Ascending aorta (tissue), 2 donors: ENCODE data around the gene GPC5. TPM values are rescaled to one million over a fixed set of nuclear protein-coding genes. Genes with fewer than 3 reads are reported as not detected.

ENCODE experiments used
- DNase-seq, 2 donors: peaks; one replicate each; pipeline ENCODE4 v3.0.0-alpha.2; 2019; ENCODE audit warnings: low spot score in 2 of 2
- H3K27ac ChIP-seq, 2 donors: fragments of 200-600 bp; sonication (generic); one replicate each; pipeline ENCODE4 v1.5.1; 2016 to 2017; ENCODE audit warnings: mild to moderate bottlenecking in 1 of 2
- H3K27me3 ChIP-seq: fragments of 200-600 bp; sonication (generic); one replicate; pipeline ENCODE4 v1.5.1; 2017
- H3K36me3 ChIP-seq, 2 donors: fragments of 200-600 bp; sonication (generic); one replicate each; pipeline ENCODE4 v1.5.1; 2016
- H3K4me1 ChIP-seq, 2 donors: fragments of 200-600 bp; sonication (generic); one replicate each; pipeline ENCODE4 v1.5.1; 2016 to 2017; ENCODE audit warnings: mild to moderate bottlenecking in 1 of 2
- H3K4me3 ChIP-seq, 2 donors: fragments of 200-600 bp; sonication (generic); one replicate each; pipeline ENCODE4 v1.5.1; 2016 to 2017; ENCODE audit warnings: mild to moderate bottlenecking in 1 of 2
- H3K9me3 ChIP-seq, 2 donors: fragments of 200-600 bp; sonication (generic); one replicate each; pipeline ENCODE4 v1.5.1; 2016
- intact Hi-C: fragments of 100-400 bp; cut with DNase I; formaldehyde crosslinking; loops from one replicate; pipeline ENCODE4 v1.15.1; 2023
- total RNA-seq: library from RNA; depleted of rRNA; stranded (reverse); fragments of >200 nt; gene quantifications from one replicate; pipeline ENCODE4 v1.1.0, GENCODE V29; 2016
- TF ChIP-seq, protein P1 (sequence below), 3 experiments: fragments of 200-600 bp in 2 of 3; fragments of 450-650 bp in 1 of 3; sonication (generic) in 2 of 3; IDR thresholded peaks; one replicate each; pipeline ENCODE4 v1.5.1; 2016 to 2019; ENCODE audit warnings: antibody characterized with exemption in 3 of 3, mild to moderate bottlenecking in 1 of 3, moderate library complexity in 1 of 3

Gene GPC5
- total RNA-seq, 1 donor from 2014 or later, result not detected

DNA sequence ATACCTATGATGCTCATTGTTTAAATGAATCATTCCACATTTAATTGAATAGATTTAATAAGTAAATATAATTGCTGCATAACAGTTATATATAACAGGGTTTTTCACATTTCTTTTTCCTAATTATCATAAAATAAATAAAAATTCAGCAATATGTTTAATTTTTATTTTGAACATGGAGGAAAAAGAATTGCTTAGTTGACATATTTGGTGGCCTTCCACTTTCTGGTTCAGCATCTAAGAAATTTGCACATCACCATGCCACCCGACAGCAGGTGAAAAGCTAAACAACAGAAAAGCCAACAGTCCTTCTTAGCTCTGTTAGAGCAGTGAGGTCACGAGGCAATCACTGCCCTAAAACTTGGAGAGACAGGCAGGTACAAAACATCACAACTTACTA lies 790.2 kb downstream of the GPC5 start:
- no peak for DNase-seq
- Histone ChIP-seq H3K4me1 (no peaks in the 10 kb centered on the region), H3K27me3 (no peaks in the 10 kb centered on the region), H3K36me3 (no peaks in the 10 kb centered on the region), H3K9me3 (no peaks in the 10 kb centered on the region), H3K4me3 (no peak overlapping the region), H3K27ac (no peak overlapping the region)
- TF ChIP-seq, protein P1, sequence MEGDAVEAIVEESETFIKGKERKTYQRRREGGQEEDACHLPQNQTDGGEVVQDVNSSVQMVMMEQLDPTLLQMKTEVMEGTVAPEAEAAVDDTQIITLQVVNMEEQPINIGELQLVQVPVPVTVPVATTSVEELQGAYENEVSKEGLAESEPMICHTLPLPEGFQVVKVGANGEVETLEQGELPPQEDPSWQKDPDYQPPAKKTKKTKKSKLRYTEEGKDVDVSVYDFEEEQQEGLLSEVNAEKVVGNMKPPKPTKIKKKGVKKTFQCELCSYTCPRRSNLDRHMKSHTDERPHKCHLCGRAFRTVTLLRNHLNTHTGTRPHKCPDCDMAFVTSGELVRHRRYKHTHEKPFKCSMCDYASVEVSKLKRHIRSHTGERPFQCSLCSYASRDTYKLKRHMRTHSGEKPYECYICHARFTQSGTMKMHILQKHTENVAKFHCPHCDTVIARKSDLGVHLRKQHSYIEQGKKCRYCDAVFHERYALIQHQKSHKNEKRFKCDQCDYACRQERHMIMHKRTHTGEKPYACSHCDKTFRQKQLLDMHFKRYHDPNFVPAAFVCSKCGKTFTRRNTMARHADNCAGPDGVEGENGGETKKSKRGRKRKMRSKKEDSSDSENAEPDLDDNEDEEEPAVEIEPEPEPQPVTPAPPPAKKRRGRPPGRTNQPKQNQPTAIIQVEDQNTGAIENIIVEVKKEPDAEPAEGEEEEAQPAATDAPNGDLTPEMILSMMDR (IDR thresholded peaks at IDR 0.05), result no peak
- intact Hi-C loops, result no loop called here

DNA sequence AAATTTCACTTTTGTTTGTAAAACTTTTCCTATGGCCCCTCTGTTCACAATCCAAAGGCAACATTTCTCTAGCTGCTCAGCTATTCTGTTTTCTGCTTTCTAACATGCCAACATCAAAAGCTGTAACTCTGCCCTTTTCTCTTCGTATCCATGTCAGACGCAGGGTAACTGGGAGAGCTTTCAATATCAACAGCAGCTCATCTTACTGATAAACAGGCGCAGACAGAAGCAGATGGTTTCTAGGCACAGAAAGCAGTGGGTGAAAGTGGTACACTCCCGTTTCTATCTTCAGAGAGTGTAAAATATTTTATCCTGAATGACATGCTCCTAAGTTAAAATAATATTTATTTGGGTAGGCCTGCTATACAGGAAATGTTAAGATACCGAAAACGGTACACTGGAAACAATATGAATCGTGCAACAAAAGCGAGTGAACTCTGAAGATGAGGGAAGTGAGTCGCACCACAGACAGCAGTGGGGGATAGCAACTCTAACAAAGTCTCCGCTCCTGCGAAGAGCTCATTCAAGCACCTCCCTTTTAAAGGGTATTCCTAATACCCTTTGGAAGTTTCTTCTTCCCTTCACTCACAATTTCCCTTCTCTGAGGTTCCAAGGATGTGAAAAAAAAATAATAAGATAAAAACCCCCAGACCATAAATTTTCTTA lies 798.3 kb downstream of the GPC5 start:
- Histone ChIP-seq H3K4me3 (no peak overlapping the region), H3K27ac (no peak overlapping the region), H3K27me3 (no peaks in the 10 kb centered on the region), H3K4me1 (no peaks in the 10 kb centered on the region), H3K9me3 (no peaks in the 10 kb centered on the region), H3K36me3 (no peaks in the 10 kb centered on the region)
- intact Hi-C loops, result no loop called here
- no peak for DNase-seq
- TF ChIP-seq, protein P1 (IDR thresholded peaks at IDR 0.05), result no peak

DNA sequence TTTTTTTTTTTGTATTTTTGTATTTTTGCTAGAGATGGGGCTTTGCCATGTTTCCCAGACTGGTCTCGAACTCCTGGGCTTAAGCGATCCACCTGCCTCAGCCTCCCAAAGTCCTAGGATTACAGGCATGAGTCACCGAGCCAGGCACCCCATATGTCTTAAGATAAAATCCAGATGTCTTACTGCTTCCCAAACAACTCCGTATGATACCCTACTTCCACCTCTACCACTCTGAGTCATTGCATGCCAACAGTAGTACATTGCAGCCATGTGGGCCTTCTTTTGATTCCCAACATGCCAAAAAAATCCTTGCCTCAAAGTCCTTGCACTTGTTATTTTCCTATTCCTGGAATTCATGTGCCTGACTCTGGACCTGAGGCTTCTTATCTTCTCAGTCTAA lies 799.2 kb downstream of the GPC5 start:
- no peaks in the 10 kb centered on the region for H3K36me3 ChIP-seq
- H3K27me3 ChIP-seq, result no peaks in the 10 kb centered on the region
- intact Hi-C loops, result no loop called here
- H3K9me3 ChIP-seq, result no peaks in the 10 kb centered on the region
- H3K27ac ChIP-seq, result no peak overlapping the region
- TF ChIP-seq, protein P1 (IDR thresholded peaks at IDR 0.05), result no peak
- DNase-seq, result no peak
- no peaks in the 10 kb centered on the region for H3K4me1 ChIP-seq
- no peak overlapping the region for H3K4me3 ChIP-seq

DNA sequence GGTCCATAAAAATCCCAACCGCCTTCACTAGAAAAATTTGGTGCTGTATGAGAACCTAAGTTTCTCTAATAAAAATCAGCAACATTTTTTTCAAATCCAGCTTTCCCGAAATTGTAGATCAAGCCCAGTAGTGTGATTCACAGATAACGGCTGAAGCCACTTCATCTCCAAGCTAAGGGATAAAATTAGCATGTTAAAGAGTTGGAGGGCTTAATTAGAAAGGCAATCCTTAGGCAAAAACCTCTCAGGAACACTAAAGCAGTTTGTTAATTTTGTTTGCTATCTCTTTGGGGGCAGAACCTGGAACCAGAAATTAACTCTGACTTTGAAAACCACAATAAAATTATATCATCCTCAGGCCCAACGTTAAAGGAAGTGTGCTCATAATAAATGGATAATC lies 820.2 kb downstream of the GPC5 start:
- H3K4me3 ChIP-seq, result no peak overlapping the region
- H3K9me3 ChIP-seq, result no peaks in the 10 kb centered on the region
- DNase-seq, result no peak
- no peaks in the 10 kb centered on the region for H3K27me3 ChIP-seq
- H3K4me1 ChIP-seq, result no peaks in the 10 kb centered on the region
- H3K27ac ChIP-seq, result no peak overlapping the region
- H3K36me3 ChIP-seq, result no peaks in the 10 kb centered on the region
- intact Hi-C loops, result no loop called here
- TF ChIP-seq, protein P1 (IDR thresholded peaks at IDR 0.05), result no peak

DNA sequence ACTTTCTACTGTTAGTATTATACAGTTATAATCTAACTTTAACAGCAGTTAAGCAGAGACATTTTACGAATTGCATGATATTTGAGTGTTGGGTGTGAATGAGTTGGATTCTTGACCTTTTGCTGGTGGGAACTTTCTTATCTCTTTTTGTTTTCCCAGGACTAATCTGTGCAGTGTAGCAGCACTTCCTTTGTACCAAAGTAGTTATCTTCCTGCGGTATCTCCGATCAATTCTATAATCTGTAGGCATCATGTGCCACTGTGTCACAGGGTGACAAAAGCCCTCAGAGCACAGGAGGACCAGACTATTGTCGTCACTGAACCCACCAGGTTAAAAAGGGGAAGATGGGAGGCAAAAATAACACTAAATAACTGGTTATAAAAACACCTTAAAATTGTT lies 823.5 kb downstream of the GPC5 start:
- H3K36me3 ChIP-seq, result no peaks in the 10 kb centered on the region
- intact Hi-C loops, result no loop called here
- TF ChIP-seq, protein P1 (IDR thresholded peaks at IDR 0.05), result no peak
- no peaks in the 10 kb centered on the region for H3K9me3 ChIP-seq
- H3K27ac ChIP-seq, result no peak overlapping the region
- no peak overlapping the region for H3K4me3 ChIP-seq
- no peaks in the 10 kb centered on the region for H3K4me1 ChIP-seq
- H3K27me3 ChIP-seq, result no peaks in the 10 kb centered on the region
- no peak for DNase-seq
